Measurements from ENCODE around the gene ITGAX. TPM values are rescaled to one million over a fixed set of nuclear protein-coding genes. Genes with fewer than 3 reads are reported as not detected.
"Not testable (repeated sequence)": the region's sequence is repeated elsewhere in the genome, so short reads cannot be mapped to it uniquely, and the experiment has no call there.

ITGAX gene
- 1 to 10 TPM; 1.7 to 2.6 (median 2.1) TPM for total RNA-seq
- polyA plus RNA-seq, result under 1 TPM; 0.34 to 0.70 (median 0.39) TPM
- long read RNA-seq, donor 1, partial matches to known transcripts, result 0 of 1 reads
- long read RNA-seq, donor 1, other reads (novel, unspliced or antisense), result 1 of 1 reads
- long read RNA-seq, donor 2, result 0 reads

- DNase-seq (peak; percentile 53 to 74), ATAC-seq (peak in 1 of 4 donors; percentile 35)
- no peaks in the 10 kb centered on the region for H3K36me3 ChIP-seq (ENCODE audit: insufficient read depth in 1 of 2, low read depth in 1 of 2)
- TF ChIP-seq CTCF (IDR thresholded peaks at IDR 0.05), result no peak
- peaks cover 0 to 4% (median 0%) of the 10 kb centered on the region in 3 donors for H3K27me3 ChIP-seq (ENCODE audit: insufficient read depth in 3 of 3, low read length in 2 of 3)
- intact Hi-C loops (cut with DNase I), result no loop called here
- H3K27ac ChIP-seq, result no peak within 1 kb of the TSS
- H3K4me3 ChIP-seq, result no peak within 1 kb of the TSS
- peaks cover 6% of the 10 kb centered on the region for H3K4me1 ChIP-seq
- H3K9me3 ChIP-seq, result no peaks in the 10 kb centered on the region
- 37 to 42% (median 41%) methylated on average over 10 of the region's 10 CpGs for WGBS, 3 donors
Measured at GRCh38 chr16:31354394-31355291, at the start of gene ITGAX. TSS of gene ITGAX (plus strand) at chr16:31355176. CDS start at chr16:31355255, 79 bp downstream.

- DNase-seq (no peak), ATAC-seq (no peak)
- Histone ChIP-seq H3K4me3 (no peak overlapping the region), H3K27me3 (ENCODE audit: insufficient read depth in 3 of 3, low read length in 2 of 3) (peaks cover 0 to 8% (median 0%) of the 10 kb centered on the region in 3 donors), H3K36me3 (ENCODE audit: insufficient read depth in 1 of 2, low read depth in 1 of 2) (no peaks in the 10 kb centered on the region), H3K9me3 (peaks cover 8% of the 10 kb centered on the region), H3K27ac (no peak overlapping the region), H3K4me1 (no peaks in the 10 kb centered on the region)
- intact Hi-C loops (cut with DNase I), result no loop called here
- TF ChIP-seq CTCF (IDR thresholded peaks at IDR 0.05), result no peak
Measured at GRCh38 chr16:31305219-31305618, 49.8 kb upstream of the ITGAX start.

GRCh38 chr16:31308381-31308780, 46.6 kb upstream of the ITGAX start:
- H3K27me3 ChIP-seq (ENCODE audit: insufficient read depth in 3 of 3, low read length in 2 of 3); H3K9me3 ChIP-seq; H3K27ac ChIP-seq; H3K4me1 ChIP-seq; H3K36me3 ChIP-seq (ENCODE audit: insufficient read depth in 1 of 2, low read depth in 1 of 2); intact Hi-C loops (cut with DNase I); DNase-seq; ATAC-seq; H3K4me3 ChIP-seq: not testable (repeated sequence)
- WGBS, 3 donors, result 68 to 100% (median 90%) methylated on average over 1 to 2 of the region's 3 CpGs

GRCh38 chr16:31322500-31322899, 32.5 kb upstream of the ITGAX start:
- WGBS, 3 donors, result 71 to 74% (median 73%) methylated on average over 1 of the region's 1 CpG
- Histone ChIP-seq H3K4me3 (no peak overlapping the region), H3K27ac (no peak overlapping the region), H3K27me3 (ENCODE audit: insufficient read depth in 3 of 3, low read length in 2 of 3) (peaks cover 0 to 2% (median 0%) of the 10 kb centered on the region in 3 donors), H3K36me3 (ENCODE audit: insufficient read depth in 1 of 2, low read depth in 1 of 2) (no peaks in the 10 kb centered on the region), H3K9me3 (peaks cover 9% of the 10 kb centered on the region), H3K4me1 (no peaks in the 10 kb centered on the region)
- ATAC-seq (no peak), DNase-seq (no peak)
- TF ChIP-seq CTCF (IDR thresholded peaks at IDR 0.05), result no peak
- intact Hi-C loops (cut with DNase I), result no loop called here

GRCh38 chr16:31323959-31324629, 30.9 kb upstream of the ITGAX start:
- DNase-seq (no peak), ATAC-seq (no peak)
- H3K4me3 ChIP-seq, result no peak overlapping the region
- peaks cover 0 to 9% (median 0%) of the 10 kb centered on the region in 3 donors for H3K27me3 ChIP-seq (ENCODE audit: insufficient read depth in 3 of 3, low read length in 2 of 3)
- H3K4me1 ChIP-seq, result no peaks in the 10 kb centered on the region
- TF ChIP-seq CTCF (IDR thresholded peaks at IDR 0.05), result no peak
- 85 to 87% (median 85%) methylated on average over 10 of the region's 10 CpGs for WGBS, 3 donors
- intact Hi-C loops (cut with DNase I), result no loop called here
- no peak overlapping the region for H3K27ac ChIP-seq
- H3K9me3 ChIP-seq, result peaks cover 4% of the 10 kb centered on the region
- H3K36me3 ChIP-seq (ENCODE audit: insufficient read depth in 1 of 2, low read depth in 1 of 2), result no peaks in the 10 kb centered on the region

All from psoas muscle (tissue), 8 donors.